ENCODE results near the gene HS1BP3.

Gene HS1BP3

GRCh38 chr2:20629581-20630171, 21.2 kb downstream of the HS1BP3 start:
- DNase-seq (ENCODE audit: low read depth in 3 of 3), result no peak

GRCh38 chr2:20629181-20629580, 21.7 kb downstream of the HS1BP3 start:
- no peak for DNase-seq (ENCODE audit: low read depth in 3 of 3)

- DNase-seq (ENCODE audit: low read depth in 3 of 3), result no peak
These were observed 23.1 kb downstream of the HS1BP3 start for GRCh38 chr2:20627712-20628380.

- no peak for DNase-seq (ENCODE audit: low read depth in 3 of 3)
These were observed 24.0 kb downstream of the HS1BP3 start for GRCh38 chr2:20626698-20627513.

GRCh38 chr2:20626392-20626697, 24.6 kb downstream of the HS1BP3 start:
- DNase-seq (ENCODE audit: low read depth in 3 of 3), result no peak

- no peak for DNase-seq (ENCODE audit: low read depth in 3 of 3)
These were observed 25.2 kb downstream of the HS1BP3 start for GRCh38 chr2:20625491-20626391.

GRCh38 chr2:20624884-20625485, 25.9 kb downstream of the HS1BP3 start:
- DNase-seq (ENCODE audit: low read depth in 3 of 3), result no peak

GRCh38 chr2:20624156-20624883, 26.6 kb downstream of the HS1BP3 start:
- DNase-seq (ENCODE audit: low read depth in 3 of 3), result no peak

- DNase-seq (ENCODE audit: low read depth in 3 of 3), result no peak
These were observed 27.1 kb downstream of the HS1BP3 start for GRCh38 chr2:20623741-20624155.

GRCh38 chr2:20623241-20623640, 27.7 kb downstream of the HS1BP3 start:
- no peak for DNase-seq (ENCODE audit: low read depth in 3 of 3)

GRCh38 chr2:20622731-20623130, 28.2 kb downstream of the HS1BP3 start:
- no peak for DNase-seq (ENCODE audit: low read depth in 3 of 3)

- no peak for DNase-seq (ENCODE audit: low read depth in 3 of 3)
These were observed 28.6 kb downstream of the HS1BP3 start for GRCh38 chr2:20622296-20622686.

- DNase-seq (ENCODE audit: low read depth in 3 of 3), result no peak
These were observed 29.3 kb downstream of the HS1BP3 start for GRCh38 chr2:20621366-20622295.

GRCh38 chr2:20620696-20621365, 30.1 kb downstream of the HS1BP3 start:
- DNase-seq (ENCODE audit: low read depth in 3 of 3), result no peak

GRCh38 chr2:20620271-20620681, 30.6 kb downstream of the HS1BP3 start:
- no peak for DNase-seq (ENCODE audit: low read depth in 3 of 3)

- DNase-seq (ENCODE audit: low read depth in 3 of 3), result no peak
These were observed 31.3 kb downstream of the HS1BP3 start for GRCh38 chr2:20619624-20620024.

GRCh38 chr2:20618886-20619521, 31.9 kb downstream of the HS1BP3 start:
- DNase-seq (ENCODE audit: low read depth in 3 of 3), result no peak

GRCh38 chr2:20618468-20618885, 32.4 kb downstream of the HS1BP3 start:
- DNase-seq (ENCODE audit: low read depth in 3 of 3), result no peak

Data from stimulated activated CD4-positive, alpha-beta T cell treated with anti-CD3 and anti-CD28 coated beads, TNF-alpha, amount 100 ng/mL, for 48 hours (primary cell).